Upper lobe of left lung (tissue), 4 donors: ENCODE measurements around the gene CDH20.

Experiments
- CTCF ChIP-seq, 6 experiments: fragments of 450-650 bp in 4 of 6; fragments of 200-600 bp in 2 of 6; sonication (generic) in 2 of 6; IDR thresholded peaks; one replicate each; pipeline ENCODE4 v1.5.1; 2016 to 2019; ENCODE audit warnings: antibody characterized with exemption in 6 of 6
- EP300 ChIP-seq, 4 donors: sonication (generic); formaldehyde crosslinking; IDR thresholded peaks; one replicate each; pipeline ENCODE4 v1.5.1; 2017; ENCODE audit warnings: antibody characterized with exemption in 4 of 4, control low read depth in 2 of 4
- POLR2A ChIP-seq, 4 donors: fragments of 450-650 bp; IDR thresholded peaks; one replicate each; pipeline ENCODE4 v1.5.1; 2016 to 2017; ENCODE audit warnings: antibody characterized with exemption in 4 of 4, mild to moderate bottlenecking in 2 of 4
- POLR2AphosphoS5 ChIP-seq, 2 donors: sonication (generic); formaldehyde crosslinking; IDR thresholded peaks; one replicate each; pipeline ENCODE4 v1.5.1; 2017; ENCODE audit warnings: antibody characterized with exemption in 2 of 2

- no peak for TF ChIP-seq POLR2AphosphoS5 (IDR thresholded peaks at IDR 0.05)
- TF ChIP-seq CTCF (IDR thresholded peaks at IDR 0.05) = no peak
- no peak for TF ChIP-seq EP300 (IDR thresholded peaks at IDR 0.05)
- TF ChIP-seq POLR2A (IDR thresholded peaks at IDR 0.05) = no peak
Measured at GRCh38 chr18:61471541-61471940, 138.3 kb downstream of the CDH20 start.
